ENCODE results near the gene ARL14.
"Not testable (repeated sequence)": the region's sequence is repeated elsewhere in the genome, so short reads cannot be mapped to it uniquely, and the experiment has no call there.

Gene ARL14

DNA sequence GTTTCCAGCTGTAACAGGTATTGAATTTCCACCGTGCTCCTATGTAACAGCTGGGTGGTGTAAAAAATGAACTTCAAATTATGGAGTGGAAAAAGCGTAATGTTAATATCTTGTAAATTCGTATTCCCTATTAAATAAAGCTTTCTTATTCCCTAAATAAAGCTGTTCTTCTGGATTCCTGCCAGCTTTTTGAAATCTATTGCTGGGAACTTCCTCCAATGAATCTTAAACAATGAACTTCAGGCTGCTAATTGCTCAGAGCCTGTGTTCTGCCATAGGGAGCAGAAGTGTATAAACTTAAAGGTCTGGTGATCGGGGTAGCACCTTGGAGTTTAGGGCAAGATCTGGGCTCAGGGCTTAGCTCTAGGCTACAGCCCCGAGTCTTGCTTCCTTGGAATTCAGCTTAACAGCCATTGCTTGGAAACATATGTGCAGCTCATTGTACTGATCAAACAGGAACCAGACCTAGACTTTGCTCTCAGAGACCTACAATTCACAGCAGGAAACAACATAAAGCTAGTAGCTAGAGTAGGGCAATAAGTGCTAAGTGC is 1.4 kb downstream of the ARL14 start:
- DNase-seq: no peak

DNA sequence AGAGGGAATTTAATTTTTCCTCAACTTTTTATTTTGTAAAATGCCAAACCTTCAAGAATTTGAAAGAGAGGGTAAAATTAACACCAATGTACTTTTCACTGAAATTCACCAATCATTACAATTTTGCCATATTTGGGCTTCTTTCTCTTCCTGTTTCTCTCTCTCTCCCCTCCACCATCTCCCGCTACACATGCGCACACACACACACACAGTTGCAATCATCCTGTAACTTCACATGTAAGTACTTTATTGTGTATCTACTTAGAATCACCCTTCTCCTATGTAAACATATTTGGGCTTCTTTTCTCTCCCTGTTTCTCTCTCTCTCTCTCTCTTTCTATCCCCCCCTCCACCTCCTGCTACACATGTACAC is 7.4 kb downstream of the ARL14 start:
- no peak for DNase-seq

DNA sequence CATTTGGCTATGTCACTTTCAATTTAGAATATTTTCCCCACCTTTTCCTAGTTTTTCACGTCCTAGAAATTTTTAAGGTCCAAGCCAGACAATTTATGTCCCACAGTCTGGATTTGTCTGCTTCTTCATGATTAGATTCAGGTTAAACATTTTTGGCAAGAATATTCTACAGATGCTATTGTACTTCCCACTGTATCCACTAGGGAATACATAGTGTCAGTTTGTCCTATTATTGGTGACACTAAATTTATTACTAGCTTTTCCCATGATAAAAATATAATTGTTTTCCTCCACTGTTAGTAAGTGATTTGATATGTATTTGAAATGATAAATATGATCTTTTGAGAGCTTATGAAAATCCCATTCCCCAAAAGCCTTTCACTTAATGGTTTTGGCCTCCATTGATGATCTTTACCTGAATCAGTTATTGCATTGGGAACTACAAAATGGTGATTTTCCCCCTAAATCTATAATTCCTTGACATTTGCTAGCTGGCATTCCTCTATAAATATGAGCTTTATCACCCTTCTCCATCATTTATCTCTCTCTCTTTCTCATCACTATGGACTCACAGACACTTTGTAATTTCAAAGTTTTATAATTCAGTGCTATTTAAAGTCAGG is 8.3 kb downstream of the ARL14 start:
- DNase-seq: no peak

DNA sequence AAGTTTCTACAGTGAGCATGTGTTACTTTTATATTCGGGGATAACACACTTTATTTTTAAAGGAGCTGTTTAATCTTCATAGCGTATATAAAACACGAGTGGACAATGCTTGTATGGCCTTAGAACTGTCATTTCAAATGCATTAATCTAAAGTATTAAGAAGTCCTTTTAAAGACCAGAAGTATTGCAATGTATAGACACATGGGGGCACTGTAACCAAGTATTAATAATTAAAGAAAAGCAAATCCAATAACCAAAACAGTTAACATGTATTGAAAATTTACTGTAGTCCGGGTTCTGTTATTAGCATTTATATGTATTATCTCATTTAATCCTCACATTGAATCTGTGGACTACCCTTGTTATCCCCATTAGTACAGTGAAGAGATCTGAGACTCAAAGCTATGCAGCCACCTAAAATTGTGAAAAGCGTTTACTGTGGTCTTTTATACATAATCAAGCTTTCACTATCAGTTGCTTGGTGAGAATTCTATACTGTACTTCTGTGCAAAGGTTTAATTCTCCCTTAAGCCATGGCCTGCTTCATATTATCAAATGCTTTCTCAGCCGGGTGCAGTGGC is 10.1 kb downstream of the ARL14 start:
- DNase-seq: peak in 1 of 2 experiments; percentile 31

DNA sequence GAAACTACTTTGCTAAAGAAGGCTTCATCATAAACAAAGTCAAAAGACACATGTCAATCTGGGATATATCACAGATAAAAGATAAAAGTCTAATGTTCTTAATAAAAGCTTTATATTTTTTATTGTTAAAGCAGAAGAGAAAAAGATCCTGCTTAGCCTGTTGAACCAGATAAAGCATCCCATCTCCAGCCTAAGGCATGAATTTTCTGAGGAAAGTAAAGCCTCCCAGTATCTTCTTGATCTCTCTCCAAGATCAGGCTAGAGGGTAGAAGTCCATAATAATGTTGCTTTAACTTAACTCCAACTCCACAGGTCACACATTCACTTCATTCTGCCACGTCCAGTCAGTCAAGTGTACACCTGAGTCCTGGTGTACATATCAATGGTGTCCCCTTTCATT is 14.2 kb downstream of the ARL14 start:
- no peak for DNase-seq

DNA sequence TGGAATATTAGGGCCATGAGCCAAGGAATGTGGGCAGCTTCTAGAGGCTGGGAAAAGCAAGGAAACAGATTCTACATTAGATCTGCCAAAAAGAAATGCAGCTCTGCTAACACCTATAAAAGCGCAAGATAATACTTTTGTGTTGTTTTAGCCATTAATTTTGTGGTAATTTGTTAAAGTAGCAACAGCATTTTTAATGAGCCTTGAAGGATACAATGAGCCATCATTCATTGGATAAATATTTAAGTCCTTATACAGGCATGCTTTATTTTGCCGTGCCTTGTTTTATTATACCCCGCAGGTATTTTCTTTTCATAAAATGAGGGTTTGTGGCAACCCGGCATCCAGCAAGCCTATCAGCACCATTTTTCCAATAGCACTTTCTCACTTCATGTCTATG is 15.0 kb downstream of the ARL14 start:
- no peak for DNase-seq

DNA sequence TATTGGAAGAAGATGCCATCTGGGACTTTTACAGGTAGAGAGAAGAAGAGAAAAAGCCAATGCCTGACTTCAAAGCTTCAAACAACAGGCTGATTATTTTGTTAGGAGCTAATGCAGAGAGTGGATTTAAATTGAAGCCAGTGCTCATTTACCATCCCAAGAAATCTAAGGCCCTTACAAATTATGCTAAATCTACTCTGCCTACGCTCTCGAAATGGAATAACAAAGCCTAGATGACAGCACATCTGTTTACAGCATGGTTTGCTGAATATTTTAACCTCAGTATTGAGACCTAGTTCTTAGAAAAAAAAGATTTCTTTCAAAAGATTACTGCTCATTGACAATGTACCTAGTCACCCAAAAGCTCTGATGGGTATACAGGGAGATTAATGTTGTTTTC is 16.2 kb downstream of the ARL14 start:
- no peak for DNase-seq

DNA sequence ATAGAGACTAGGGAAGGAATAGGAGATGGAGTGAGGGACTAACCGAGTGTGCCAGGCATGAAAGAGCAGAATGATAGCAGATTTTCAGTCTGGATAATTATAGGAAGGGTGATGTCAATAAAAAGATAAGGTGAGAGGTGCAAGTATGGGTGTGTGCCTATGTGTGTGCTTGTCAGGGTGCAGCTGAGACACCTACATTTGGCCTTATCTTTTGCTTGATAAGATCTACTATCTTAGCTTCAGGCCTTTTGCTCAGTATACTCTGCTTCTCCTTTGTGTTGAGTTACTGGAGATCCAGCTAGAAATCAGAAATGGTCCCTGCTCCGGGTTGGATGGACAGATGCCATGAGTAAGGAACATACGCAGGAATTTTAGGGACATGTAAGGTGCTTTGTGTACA is 17.4 kb downstream of the ARL14 start:
- no peak for DNase-seq

DNA sequence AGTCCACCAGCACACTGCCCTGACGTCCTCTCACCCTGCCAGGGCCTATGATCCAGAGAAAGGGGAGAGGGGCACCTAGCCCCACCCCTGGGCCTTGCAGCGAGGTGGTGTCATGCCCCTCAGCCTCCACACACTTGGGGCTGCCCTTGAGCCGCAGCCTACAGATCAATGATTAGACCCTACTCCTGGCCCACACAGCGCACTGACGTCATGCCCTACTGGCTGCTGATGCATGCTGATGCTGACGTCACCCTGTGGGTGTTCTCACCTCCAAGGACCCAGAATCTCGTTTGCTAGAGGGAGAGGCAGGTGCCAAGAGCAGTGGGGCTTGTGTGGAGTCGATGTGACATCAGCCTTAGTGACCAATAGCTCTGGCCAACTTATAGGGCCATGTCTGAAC is 18.0 kb downstream of the ARL14 start:
- no peak for DNase-seq

DNA sequence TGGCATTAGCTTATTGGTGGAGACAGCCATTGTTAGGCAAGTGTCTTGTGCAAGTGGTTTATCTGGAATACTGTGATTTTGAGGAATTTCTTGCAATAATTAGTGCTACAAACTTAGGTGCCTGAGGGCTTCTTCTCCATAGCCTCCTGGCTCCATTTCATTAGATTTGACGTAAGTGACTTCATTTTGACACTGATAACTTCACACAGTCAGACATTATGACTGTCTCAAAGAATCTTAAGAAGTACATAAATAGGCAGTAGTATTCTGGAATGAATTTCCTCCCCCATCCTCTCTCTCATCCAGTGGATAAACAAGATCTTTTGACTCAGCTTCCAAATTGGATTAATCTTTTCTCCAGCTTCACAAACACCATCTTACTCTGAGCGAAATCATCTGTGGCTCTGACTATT is 19.0 kb downstream of the ARL14 start:
- DNase-seq: no peak

DNA sequence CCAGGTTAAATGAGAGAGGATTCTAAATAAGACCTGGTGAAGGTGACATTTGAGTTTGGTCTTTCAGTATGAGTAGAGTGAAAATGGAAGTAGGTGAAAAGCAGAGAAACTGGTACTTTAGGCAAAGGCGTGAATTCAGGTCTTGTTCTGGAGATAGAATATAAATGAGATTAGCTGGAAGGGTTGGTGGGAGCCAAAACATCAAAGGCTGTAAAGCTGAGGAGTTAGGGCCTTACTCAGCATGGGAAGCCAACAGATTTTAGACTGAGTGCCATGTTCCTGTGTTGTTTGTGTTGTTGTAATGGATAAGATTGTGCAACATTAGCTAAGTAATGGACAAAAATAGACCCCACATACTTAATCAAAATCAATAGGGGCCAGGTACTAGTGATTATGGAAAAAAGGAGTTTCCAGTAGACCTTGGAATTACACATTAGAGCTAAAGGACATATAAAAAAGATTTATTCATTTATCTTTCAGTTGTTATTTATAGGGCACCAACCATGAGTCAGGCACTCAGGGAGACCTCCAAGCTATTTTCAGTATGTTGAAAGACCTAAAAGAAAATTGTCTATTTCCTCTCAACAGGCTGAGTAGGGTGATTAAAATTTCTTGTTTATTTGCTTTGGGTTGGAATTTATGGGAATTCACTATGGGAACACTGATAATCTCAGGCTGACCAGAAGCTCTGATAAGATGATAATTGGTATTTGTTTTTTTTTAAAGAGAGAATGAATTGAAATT is 20.8 kb downstream of the ARL14 start:
- no peak for DNase-seq

DNA sequence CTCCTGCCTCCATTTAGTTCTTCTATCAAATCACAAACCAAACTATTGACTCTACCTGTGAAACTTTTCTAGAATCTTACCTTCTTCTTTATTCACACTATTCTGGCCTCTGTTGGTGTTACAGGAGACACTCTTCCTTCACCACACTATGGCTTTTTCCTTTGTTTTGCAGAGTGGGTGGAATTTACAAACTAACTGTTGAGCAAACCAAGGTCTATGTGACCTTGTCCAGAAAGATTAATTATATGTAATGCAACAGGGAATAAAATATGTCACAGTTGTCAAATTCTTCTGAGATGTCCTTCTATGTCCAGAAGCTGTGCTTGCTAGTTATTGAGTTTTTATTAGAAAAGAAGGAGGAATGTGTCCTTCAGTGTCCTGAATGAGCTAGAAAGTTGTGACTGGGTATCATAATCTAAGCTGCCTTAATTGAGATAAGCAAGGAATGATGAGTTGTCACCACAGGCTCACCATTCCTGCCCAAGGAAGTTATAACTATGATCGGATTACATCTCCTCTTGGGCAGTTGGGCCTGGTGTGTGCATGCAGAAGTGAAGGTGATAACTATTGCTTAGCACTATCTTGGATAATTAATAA is 21.7 kb downstream of the ARL14 start:
- no peak for DNase-seq

DNA sequence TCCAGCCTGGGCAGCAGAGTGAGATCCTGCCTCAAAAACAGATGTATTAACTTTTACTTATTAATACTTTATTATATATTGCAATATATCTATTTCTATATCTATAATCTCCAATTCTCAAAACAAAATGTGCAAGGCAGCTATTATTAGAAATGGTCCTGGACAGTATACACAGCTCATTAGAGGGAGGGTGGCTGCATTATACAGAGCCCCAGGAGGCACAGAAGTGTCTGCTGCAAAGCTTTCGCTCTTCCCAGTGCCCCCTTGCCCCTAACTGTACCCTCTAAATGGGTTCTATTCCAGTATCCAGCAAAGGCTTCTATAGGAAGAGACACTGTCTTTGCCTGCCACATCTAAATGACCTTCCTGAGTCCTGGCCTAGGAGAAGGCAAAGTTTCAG is 24.5 kb downstream of the ARL14 start:
- no peak for DNase-seq

DNA sequence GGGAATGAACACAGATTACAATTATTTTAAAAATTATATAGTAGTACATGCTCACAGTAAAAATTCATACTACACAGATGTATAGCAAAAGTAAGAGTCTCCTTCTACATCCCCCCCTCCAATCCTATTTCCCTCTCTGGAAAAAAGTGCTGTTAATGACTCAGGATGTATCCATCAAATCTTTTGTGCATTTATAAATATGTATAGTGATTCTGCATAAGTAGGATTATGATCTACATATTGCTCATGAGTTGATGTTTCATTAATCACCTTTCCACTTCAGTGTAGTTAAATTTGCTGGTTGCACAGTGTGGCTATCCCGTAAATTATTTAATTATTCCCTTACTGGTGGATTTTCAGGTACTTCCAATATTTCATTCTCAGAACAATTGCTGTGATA is 25.3 kb downstream of the ARL14 start:
- DNase-seq: no peak

DNA sequence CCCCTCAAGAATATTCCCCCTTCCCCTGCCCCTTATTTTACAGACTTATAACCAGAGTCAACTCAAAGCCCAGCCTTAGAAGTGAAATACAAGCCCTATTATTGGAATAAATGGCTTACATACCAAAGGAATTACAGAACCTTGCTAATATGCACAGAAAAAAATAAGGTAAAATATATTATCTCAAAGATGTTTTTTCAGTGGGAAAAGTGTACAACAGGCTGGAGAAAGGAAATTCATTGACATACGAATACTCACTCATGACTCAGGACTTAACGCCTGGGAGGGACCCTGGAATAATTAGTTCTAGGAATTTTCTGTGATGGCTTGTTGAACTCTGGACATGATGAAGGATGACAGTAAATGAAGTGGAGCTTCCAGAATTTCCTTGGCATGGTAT is 27.0 kb downstream of the ARL14 start:
- DNase-seq: no peak

DNA sequence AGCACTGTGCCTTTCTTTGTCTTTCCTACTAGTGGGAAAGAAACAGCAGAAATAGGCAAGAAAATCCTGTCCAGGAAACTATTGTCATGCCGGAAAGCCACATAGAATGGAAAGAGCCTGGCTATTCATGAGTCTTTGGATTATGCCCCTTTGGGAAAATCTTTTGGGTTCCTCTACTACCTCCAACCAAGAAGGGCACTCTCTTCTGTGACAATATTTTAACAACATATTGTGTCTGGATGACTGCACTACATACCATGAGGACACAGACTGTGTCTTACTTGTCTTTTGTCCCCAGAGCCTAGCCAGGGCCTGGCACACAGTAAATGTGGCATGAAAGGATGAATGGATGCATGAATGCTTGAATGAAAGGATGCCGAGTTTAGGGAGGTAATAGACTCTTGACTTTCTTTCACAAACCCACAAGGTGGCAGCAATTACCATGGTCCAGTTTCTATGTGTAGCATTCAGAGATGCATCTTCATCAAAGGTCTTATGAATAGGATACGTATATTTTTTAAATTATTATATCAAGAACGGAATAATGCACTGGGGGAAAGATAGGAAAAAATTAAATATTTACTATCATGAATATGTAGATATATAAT is 30.3 kb downstream of the ARL14 start:
- peak; percentile 38 to 74 for DNase-seq

DNA sequence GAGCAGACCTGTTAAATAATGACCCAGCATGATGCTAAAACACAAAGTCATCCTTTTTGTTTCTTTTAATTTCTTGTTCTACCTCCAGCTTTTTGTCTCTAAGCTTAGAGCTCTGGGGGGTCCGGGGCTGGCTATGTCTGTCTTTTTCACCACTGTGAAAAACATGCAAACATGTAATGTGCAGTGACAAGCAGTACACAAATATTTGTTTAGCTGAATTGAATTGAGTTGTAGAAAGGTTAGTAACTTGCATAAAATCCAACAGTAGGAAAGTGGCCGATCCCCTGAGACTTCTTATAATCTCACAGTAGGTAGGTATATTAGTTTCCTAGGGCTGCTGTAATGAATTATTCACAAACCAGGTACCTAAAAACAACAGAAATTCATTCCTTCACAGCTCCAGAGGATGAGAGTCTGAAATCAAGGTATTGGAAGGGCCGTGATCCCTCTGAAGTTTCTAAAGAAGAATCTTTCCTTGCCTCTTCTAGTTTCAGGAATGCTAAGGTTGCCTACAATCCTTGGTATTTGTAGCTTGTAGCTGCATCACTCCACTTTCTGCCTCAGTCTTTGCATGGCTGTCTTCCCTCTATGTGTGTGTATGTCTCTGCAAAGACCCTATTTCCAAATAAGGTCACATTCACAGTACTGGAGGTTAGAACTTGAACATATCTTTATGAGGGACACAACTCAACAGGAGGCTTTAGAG is 32.7 kb downstream of the ARL14 start:
- DNase-seq: no peak

DNA sequence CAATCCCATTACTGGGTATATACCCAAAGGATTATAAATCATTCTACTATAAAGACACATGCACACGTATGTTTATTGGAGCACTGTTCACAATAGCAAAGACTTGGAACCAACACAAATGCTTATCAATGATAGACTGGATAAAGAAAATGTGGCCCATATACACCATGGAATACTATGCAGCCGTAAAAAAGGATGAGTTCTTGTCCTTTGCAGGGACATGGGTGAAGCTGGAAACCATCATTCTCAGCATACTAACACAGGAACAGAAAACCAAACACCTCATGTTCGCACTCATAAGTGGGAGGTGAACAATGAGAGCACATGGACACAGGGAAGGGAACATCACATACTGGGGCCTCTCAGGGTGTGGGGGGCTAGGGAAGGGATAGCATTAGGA is 36.2 kb downstream of the ARL14 start:
- DNase-seq: not testable (repeated sequence)

DNA sequence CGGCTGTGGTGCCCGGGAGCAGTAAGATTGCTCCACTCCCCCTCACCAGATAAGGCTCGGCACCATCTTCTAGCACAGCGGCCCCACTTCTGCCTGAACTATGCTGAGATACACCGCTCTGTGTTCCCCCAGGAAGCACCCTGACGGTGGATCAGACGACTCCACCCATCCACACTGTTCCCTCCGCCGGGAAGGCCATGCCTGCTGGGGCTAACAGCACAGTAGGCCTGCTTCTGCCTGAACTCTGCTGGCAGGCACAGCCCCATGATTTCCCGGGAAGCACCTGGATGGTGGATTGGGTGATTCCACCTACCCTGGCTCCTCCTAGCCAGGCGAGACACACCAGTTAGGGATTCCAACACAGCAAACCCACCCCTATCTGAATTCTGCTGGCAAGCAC is 42.8 kb downstream of the ARL14 start:
- no peak for DNase-seq

DNA sequence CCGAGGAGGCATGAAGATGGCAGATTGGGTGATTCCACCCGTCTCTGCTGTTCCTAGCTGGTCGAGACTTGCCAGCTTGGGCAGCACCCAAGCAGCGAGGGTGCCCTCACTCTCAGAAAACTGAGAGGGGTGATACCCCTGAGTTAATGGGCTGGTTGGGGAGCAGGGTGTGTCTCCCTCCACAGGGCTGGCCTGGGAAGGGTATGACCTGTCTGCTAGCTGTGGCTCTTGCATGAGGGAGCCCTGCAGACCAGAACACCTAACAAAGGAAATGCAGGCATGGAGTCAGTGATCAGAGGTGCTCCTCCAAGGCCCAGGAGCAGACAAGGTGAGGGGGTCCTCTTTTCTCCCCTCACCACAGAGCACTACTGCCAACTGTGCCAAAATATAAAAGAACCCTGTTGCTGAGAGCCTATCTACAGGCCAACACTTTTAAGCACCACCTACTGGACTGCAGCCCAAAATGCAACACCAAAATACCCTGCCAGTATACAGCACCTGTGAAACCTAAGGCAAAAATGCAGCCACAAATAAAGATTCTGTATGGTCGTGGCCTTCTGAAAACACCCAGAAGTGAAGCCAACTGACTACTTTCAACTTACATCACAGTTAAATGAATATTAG is 43.3 kb downstream of the ARL14 start:
- no peak for DNase-seq

DNA sequence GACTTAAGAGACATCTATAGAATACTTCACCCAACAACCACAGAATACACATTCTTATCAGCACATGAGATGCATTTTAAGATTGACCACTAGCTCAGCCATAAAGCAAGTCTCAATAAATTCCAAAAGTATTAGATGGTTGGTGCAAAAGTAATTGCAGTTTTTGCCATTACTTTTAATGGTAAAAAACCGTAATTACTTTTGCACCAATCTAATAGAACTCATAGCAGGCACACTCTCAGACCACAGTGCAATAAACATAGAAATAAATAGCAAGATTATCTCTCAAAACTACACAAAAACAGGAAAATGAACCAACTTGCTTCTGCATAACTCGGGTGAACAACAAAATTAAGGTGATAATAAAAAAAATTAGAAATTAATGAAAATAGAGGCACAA is 45.4 kb downstream of the ARL14 start:
- no peak for DNase-seq

DNA sequence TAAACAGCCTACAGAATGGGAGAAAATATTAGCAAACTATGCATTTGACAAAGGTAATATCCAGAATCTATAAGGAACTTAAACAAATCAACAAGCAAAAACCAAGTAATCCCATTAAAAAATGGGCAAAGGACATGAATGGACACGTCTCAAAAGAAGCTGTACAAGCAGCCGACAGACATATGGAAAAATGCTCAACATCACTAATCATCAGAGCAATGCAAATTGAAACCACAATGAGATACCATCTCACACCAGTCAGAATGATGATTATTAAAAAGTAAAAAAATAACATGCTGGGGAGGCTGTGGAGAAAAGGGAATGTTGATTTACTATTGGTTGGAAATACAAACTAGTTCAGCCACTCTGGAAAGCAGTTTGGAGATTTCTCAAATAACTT is 48.4 kb downstream of the ARL14 start:
- DNase-seq: no peak
